Liver (tissue), 9 donors: ENCODE data around the gene COG4. TPM values are rescaled to one million over a fixed set of nuclear protein-coding genes. Genes with fewer than 3 reads are reported as not detected.

ENCODE experiments used
- DNase-seq: peaks from one replicate; pipeline ENCODE4 v3.0.0-alpha.2; 2017; ENCODE audit warnings: low spot score
- H3K27ac ChIP-seq, 2 donors: one replicate each; pipeline ENCODE4 v1.7.0; 2013; ENCODE audit warnings: inconsistent platforms in 2 of 2, low read length in 2 of 2, control low read depth in 1 of 2, low read depth in 1 of 2, mild to moderate bottlenecking in 1 of 2
- H3K27me3 ChIP-seq, 4 donors: one replicate each; pipeline versions ENCODE4 v1.6.1 to v1.7.0; 2013; ENCODE audit warnings: low read length in 3 of 4, inconsistent platforms in 1 of 4, mild to moderate bottlenecking in 1 of 4, moderate library complexity in 1 of 4; ENCODE audit not compliant: control insufficient read depth in 4 of 4, insufficient read depth in 4 of 4
- H3K36me3 ChIP-seq, 4 donors: one replicate each; pipeline versions ENCODE4 v1.6.1 to v1.7.0; 2013; ENCODE audit warnings: low read length in 3 of 4, mild to moderate bottlenecking in 3 of 4, low read depth in 1 of 4, moderate library complexity in 1 of 4; ENCODE audit not compliant: control insufficient read depth in 4 of 4, insufficient read depth in 3 of 4
- H3K4me1 ChIP-seq, 4 donors: one replicate each; pipeline versions ENCODE4 v1.6.1 to v1.7.0; 2013; ENCODE audit warnings: low read length in 3 of 4, mild to moderate bottlenecking in 3 of 4, moderate library complexity in 1 of 4; ENCODE audit not compliant: control insufficient read depth in 4 of 4, insufficient read depth in 4 of 4
- H3K4me3 ChIP-seq, 3 donors: one replicate each; pipeline versions ENCODE4 v1.6.1 to v1.7.0; 2013; ENCODE audit warnings: low read length in 3 of 3, control low read depth in 1 of 3, low read depth in 1 of 3, mild to moderate bottlenecking in 1 of 3
- H3K9ac ChIP-seq, 2 donors: one replicate each; pipeline ENCODE4 v1.7.0; 2013; ENCODE audit warnings: low read length in 2 of 2, mild to moderate bottlenecking in 2 of 2, moderate library complexity in 2 of 2, control low read depth in 1 of 2, low read depth in 1 of 2
- H3K9me3 ChIP-seq, 4 donors: one replicate each; pipeline versions ENCODE4 v1.6.1 to v1.7.0; 2013; ENCODE audit warnings: low read length in 3 of 4; ENCODE audit not compliant: control insufficient read depth in 4 of 4
- CTCF ChIP-seq: fragments of 150-350 bp; IDR thresholded peaks from 2 replicates; pipeline ENCODE4 v1.5.1; 2017; ENCODE audit warnings: improper control_type of control experiment, low read depth, low read length; ENCODE audit not compliant: missing input control
- EGR1 ChIP-seq, 2 donors: IDR thresholded peaks; 2 replicates each; pipeline ENCODE4 v1.6.1; 2016 to 2018; ENCODE audit warnings: antibody characterized with exemption in 2 of 2, low read depth in 2 of 2
- FOXA1 ChIP-seq: IDR thresholded peaks from 2 replicates; pipeline ENCODE4 v1.6.1; 2016; ENCODE audit warnings: antibody characterized with exemption
- GABPA ChIP-seq, 2 donors: IDR thresholded peaks in 1 of 2; conservative IDR thresholded peaks in 1 of 2; 2 replicates each; pipeline ENCODE4 v1.6.1; 2016; ENCODE audit warnings: antibody characterized with exemption in 2 of 2, mild to moderate bottlenecking in 1 of 2, moderate library complexity in 1 of 2
- HNF4A ChIP-seq, 2 donors: conservative IDR thresholded peaks; 2 replicates each; pipeline ENCODE4 v1.6.1; 2016; ENCODE audit warnings: antibody characterized with exemption in 2 of 2, mild to moderate bottlenecking in 2 of 2
- HNF4G ChIP-seq: IDR thresholded peaks from 2 replicates; pipeline ENCODE4 v1.6.1; 2016; ENCODE audit warnings: antibody characterized with exemption
- NR2F2 ChIP-seq: IDR thresholded peaks from 2 replicates; pipeline ENCODE4 v1.6.1; 2016; ENCODE audit warnings: antibody characterized with exemption
- REST ChIP-seq: IDR thresholded peaks from 2 replicates; pipeline ENCODE4 v1.6.1; 2016; ENCODE audit warnings: antibody characterized with exemption, mild to moderate bottlenecking
- RXRA ChIP-seq, 2 donors: IDR thresholded peaks; 2 replicates each; pipeline ENCODE4 v1.6.1; 2017 to 2018; ENCODE audit warnings: antibody characterized with exemption in 2 of 2, mild to moderate bottlenecking in 1 of 2
- SP1 ChIP-seq: IDR thresholded peaks from 2 replicates; pipeline ENCODE4 v1.6.1; 2018; ENCODE audit warnings: antibody characterized with exemption, mild to moderate bottlenecking
- YY1 ChIP-seq: IDR thresholded peaks from 2 replicates; pipeline ENCODE4 v1.6.1; 2016; ENCODE audit warnings: antibody characterized with exemption, mild to moderate bottlenecking
- ZBTB33 ChIP-seq: IDR thresholded peaks from 2 replicates; pipeline ENCODE4 v1.6.1; 2016; ENCODE audit warnings: antibody characterized with exemption
- WGBS: extraction: QIAGEN DNeasy Blood & Tissue Kit; methylation state at CpG from one replicate; pipeline ENCODE4 v1.1.7; 2013; 5-methylcytosine and 5-hydroxymethylcytosine counted together
- polyA plus RNA-seq, 2 donors: library from polyadenylated mRNA; stranded (reverse) in 1 of 2; unstranded in 1 of 2; fragments of 200-250 nt in 1 of 2; fragments of >200 nt in 1 of 2; fragmentation: Nextera tagmentation in 1 of 2; extraction: Ambion mirVana in 1 of 2; gene quantifications; one replicate each; pipeline versions ENCODE4 v1.2.1 to v1.2.3, GENCODE V29; 2013 to 2015
- total RNA-seq, 2 donors: library from RNA; depleted of rRNA; stranded (reverse); fragments of >200 nt; gene quantifications; one replicate each; pipeline ENCODE4 v1.2.3, GENCODE V29; 2014
- TF ChIP-seq, protein P1 (sequence below): IDR thresholded peaks from 2 replicates; pipeline ENCODE4 v1.6.1; 2016; ENCODE audit warnings: antibody characterized with exemption
- donor health status: healthy.
- donor health status: healthy.
- donor health status: healthy.
- donor health status: healthy.
- donor health status: healthy.

COG4 gene
- total and polyA plus RNA-seq, 4 donors, result 15.3 to 59.5 (median 27.2) TPM

DNA sequence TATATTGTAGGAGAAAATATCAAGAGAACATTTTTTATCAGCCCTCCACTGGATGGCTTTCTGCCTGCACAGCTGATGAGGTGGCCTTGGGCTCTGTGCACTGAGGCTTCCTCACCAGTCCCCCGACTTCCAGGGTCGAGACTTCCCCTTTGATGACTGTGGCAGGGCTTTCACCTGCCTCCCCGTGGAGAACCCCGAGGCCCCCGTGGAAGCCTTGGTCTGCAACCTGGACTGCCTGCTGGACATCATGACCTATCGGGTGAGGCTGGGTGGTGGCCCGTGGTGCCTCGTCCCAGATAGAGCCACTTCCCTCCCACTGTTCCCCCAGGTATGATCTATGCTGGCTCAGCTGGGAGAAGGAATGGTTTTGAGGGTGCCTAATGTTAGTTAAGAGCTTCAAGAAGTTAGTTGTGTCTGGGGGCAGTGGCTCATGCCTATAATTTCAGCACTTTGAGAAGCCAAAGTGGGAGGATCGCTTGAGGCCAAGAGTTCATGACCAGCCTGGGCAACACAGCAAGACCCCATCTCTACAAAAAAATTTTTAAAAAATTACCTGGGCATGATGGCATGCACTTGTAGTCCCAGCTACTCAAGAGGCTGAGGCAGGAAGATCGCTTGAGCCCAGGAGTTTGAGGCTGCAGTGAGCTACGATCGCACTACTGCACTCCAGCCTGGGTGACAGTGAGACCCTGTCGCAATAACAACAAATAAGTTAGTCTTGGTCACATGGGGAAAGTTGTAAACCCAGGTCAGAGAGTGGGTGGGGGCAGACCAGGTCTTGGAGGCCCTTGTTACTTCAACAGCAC lies 57.2 kb downstream of the COG4 start (continued):
- no peak for TF ChIP-seq CTCF
- no peak for TF ChIP-seq FOXA1
- no peak for TF ChIP-seq EGR1 (IDR thresholded peaks at IDR 0.05; ENCODE audit: low read depth in 2 of 2)
- TF ChIP-seq YY1, result no peak

DNA sequence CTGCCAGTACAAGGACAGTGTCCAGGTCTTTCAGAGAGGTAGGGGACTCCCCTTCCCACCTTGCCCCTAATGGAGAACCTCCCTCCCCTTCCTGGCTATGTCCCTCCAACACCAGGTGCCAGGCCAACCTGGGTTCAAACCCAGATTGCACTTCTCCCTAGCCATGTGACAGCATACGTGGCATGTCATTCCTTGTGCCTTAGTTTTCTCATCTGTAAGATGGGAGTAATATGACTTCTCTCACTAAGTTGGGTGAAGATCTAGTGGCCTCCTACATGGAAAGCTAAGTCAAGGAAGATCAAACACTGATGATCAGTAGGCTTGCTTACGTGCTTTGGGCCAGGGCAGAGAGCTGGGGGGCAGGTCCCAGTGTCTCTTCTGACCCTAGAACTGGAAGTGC lies 60.1 kb downstream of the COG4 start:
- no peak for DNase-seq
- H3K9me3 ChIP-seq, result no peaks in the 10 kb centered on the region
- TF ChIP-seq HNF4G, result no peak
- no peak for TF ChIP-seq GABPA (IDR thresholded peaks at IDR 0.05 in 1 of 2, conservative IDR thresholded peaks at IDR 0.05 in 1 of 2)
- TF ChIP-seq, protein P1, sequence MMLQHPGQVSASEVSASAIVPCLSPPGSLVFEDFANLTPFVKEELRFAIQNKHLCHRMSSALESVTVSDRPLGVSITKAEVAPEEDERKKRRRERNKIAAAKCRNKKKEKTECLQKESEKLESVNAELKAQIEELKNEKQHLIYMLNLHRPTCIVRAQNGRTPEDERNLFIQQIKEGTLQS, result no peak
- no peak for TF ChIP-seq REST
- no peak for TF ChIP-seq FOXA1
- no peak for TF ChIP-seq HNF4A (conservative IDR thresholded peaks at IDR 0.05)
- no peak for TF ChIP-seq SP1
- TF ChIP-seq EGR1 (IDR thresholded peaks at IDR 0.05; ENCODE audit: low read depth in 2 of 2), result no peak
- no peak for TF ChIP-seq RXRA (IDR thresholded peaks at IDR 0.05)
- TF ChIP-seq ZBTB33, result no peak
- no peak for TF ChIP-seq NR2F2
- H3K36me3 ChIP-seq, result peaks cover 3 to 34% (median 7%) of the 10 kb centered on the region in 4 donors
- no peaks in the 10 kb centered on the region for H3K4me1 ChIP-seq
- over 99% methylated on average over 2 of the region's 2 CpGs for WGBS
- no peak overlapping the region for H3K27ac ChIP-seq
- no peak overlapping the region for H3K9ac ChIP-seq
- H3K4me3 ChIP-seq, result no peak overlapping the region
- H3K27me3 ChIP-seq, result no peaks in the 10 kb centered on the region
